Neural progenitor cell (in vitro differentiated cells): ENCODE results near the gene PARP4. TPM values are rescaled to one million over a fixed set of nuclear protein-coding genes. Genes with fewer than 3 reads are reported as not detected.

ENCODE experiments used
- DNase-seq: peaks from one replicate; pipeline ENCODE4 v3.0.0-alpha.2; 2016; ENCODE audit warnings: low spot score
- H2AFZ ChIP-seq: fragments of 200-600 bp; sonication (generic); replicated peaks from 2 replicates; pipeline ENCODE4 v1.6.1; 2016; ENCODE audit warnings: antibody characterized with exemption
- H3F3A ChIP-seq: fragments of 200-600 bp; sonication (generic); 2 replicates; pipeline ENCODE4 v1.6.1; 2016; ENCODE audit warnings: antibody characterized with exemption, low read depth
- H3K27ac ChIP-seq: fragments of 200-600 bp; sonication (generic); 2 replicates; pipeline ENCODE4 v1.5.1; 2016; ENCODE audit warnings: mild to moderate bottlenecking
- H3K27me3 ChIP-seq: fragments of 200-600 bp; sonication (generic); 2 replicates; pipeline ENCODE4 v1.6.1; 2016; ENCODE audit warnings: mild to moderate bottlenecking, moderate library complexity
- H3K36me3 ChIP-seq: fragments of 200-600 bp; sonication (generic); 2 replicates; pipeline ENCODE4 v1.5.1; 2016
- H3K4me1 ChIP-seq: fragments of 200-600 bp; sonication (generic); 2 replicates; pipeline ENCODE4 v1.6.1; 2016; ENCODE audit warnings: mixed run types
- H3K4me2 ChIP-seq: fragments of 200-600 bp; sonication (generic); 2 replicates; pipeline ENCODE4 v1.6.1; 2016
- H3K4me3 ChIP-seq: fragments of 200-600 bp; sonication (generic); 2 replicates; pipeline ENCODE4 v1.5.1; 2016
- H3K79me2 ChIP-seq: fragments of 200-600 bp; sonication (generic); 2 replicates; pipeline ENCODE4 v1.6.1; 2016; ENCODE audit warnings: low read depth
- H3K9ac ChIP-seq: fragments of 200-600 bp; sonication (generic); 2 replicates; pipeline ENCODE4 v1.6.1; 2016
- H3K9me3 ChIP-seq: fragments of 200-600 bp; sonication (generic); 2 replicates; pipeline ENCODE4 v1.5.1; 2016; ENCODE audit warnings: low read depth
- H4K20me1 ChIP-seq: fragments of 200-600 bp; sonication (generic); 2 replicates; pipeline ENCODE4 v1.6.1; 2016; ENCODE audit warnings: low read depth
- H3K27ac Mint-ChIP-seq: 3 replicates; pipeline ENCODE4 v1.8.0; 2021; ENCODE audit warnings: mixed read lengths
- H3K27me3 Mint-ChIP-seq: 2 replicates; pipeline ENCODE4 v1.8.0; 2022; ENCODE audit warnings: low read depth, mild to moderate bottlenecking, inconsistent platforms, moderate library complexity, mixed read lengths; ENCODE audit not compliant: insufficient read depth
- H3K36me3 Mint-ChIP-seq: 3 replicates; pipeline ENCODE4 v1.8.0; 2021; ENCODE audit warnings: mixed read lengths
- H3K4me1 Mint-ChIP-seq: 3 replicates; pipeline ENCODE4 v1.8.0; 2021; ENCODE audit warnings: mixed read lengths
- H3K4me3 Mint-ChIP-seq: 3 replicates; pipeline ENCODE4 v1.8.0; 2021; ENCODE audit warnings: mild to moderate bottlenecking, moderate library complexity, mixed read lengths
- H3K9me3 Mint-ChIP-seq: 3 replicates; pipeline ENCODE4 v1.8.0; 2020; ENCODE audit warnings: mixed read lengths
- EZH2 ChIP-seq: fragments of 200-600 bp; sonication (generic); IDR thresholded peaks from 2 replicates; pipeline ENCODE4 v1.6.1; 2017; ENCODE audit warnings: antibody characterized with exemption, mild to moderate bottlenecking, moderate library complexity
- EZH2phosphoT487 ChIP-seq: fragments of 200-600 bp; sonication (generic); IDR thresholded peaks from 2 replicates; pipeline ENCODE4 v1.6.1; 2017; ENCODE audit warnings: antibody characterized with exemption
- total RNA-seq: library from RNA; depleted of rRNA; stranded (reverse); fragments of >200 nt; gene quantifications from 2 replicates; pipeline ENCODE4 v1.2.3, GENCODE V29; 2015; ENCODE audit warnings: low replicate concordance
- TF ChIP-seq, protein P1 (sequence below): fragments of 200-600 bp; sonication (generic); IDR thresholded peaks from 2 replicates; pipeline ENCODE4 v1.5.1; 2017; ENCODE audit warnings: antibody characterized with exemption, mild to moderate bottlenecking

The PARP4 gene
- total RNA-seq, 1 donor from 2014 or later = 44.6 TPM

DNA sequence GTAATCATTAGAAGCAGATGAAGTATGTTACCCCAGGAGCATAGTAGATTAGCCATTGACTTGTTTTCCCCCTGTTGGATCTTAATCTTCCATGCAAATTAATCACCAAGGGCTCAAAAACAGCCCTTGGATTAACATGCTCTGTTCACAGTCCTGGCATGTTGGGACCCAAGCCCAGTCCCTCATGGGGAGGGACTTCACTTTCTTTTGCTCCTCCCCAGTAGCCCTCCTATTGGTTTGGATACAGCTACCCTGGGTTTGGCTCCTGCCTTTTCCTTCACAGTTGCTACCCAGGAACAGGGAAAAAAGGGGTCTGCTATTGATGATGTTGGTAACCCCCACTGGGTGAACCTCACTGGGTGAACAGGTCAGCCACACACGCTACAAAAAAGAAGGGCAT lies 16.9 kb upstream of the PARP4 start:
- H3K27me3 Mint-ChIP-seq = no peaks in the 10 kb centered on the region
- H3K4me1 Mint-ChIP-seq = peaks cover 4% of the 10 kb centered on the region
- H3K36me3 Mint-ChIP-seq = no peaks in the 10 kb centered on the region
- Histone ChIP-seq H4K20me1 (no peaks in the 10 kb centered on the region), H3K27ac (no peak overlapping the region), H3K9ac (no peak overlapping the region), H3K27me3 (no peaks in the 10 kb centered on the region), H3K4me1 (peaks cover 5% of the 10 kb centered on the region), H3F3A (no peaks in the 10 kb centered on the region), H3K36me3 (no peaks in the 10 kb centered on the region), H3K9me3 (no peaks in the 10 kb centered on the region), H3K4me2 (no peak overlapping the region), H3K4me3 (no peak overlapping the region), H3K79me2 (no peaks in the 10 kb centered on the region), H2AFZ (no peak overlapping the region)
- no peak overlapping the region for H3K27ac Mint-ChIP-seq
- H3K4me3 Mint-ChIP-seq = no peak overlapping the region
- TF ChIP-seq, protein P1, sequence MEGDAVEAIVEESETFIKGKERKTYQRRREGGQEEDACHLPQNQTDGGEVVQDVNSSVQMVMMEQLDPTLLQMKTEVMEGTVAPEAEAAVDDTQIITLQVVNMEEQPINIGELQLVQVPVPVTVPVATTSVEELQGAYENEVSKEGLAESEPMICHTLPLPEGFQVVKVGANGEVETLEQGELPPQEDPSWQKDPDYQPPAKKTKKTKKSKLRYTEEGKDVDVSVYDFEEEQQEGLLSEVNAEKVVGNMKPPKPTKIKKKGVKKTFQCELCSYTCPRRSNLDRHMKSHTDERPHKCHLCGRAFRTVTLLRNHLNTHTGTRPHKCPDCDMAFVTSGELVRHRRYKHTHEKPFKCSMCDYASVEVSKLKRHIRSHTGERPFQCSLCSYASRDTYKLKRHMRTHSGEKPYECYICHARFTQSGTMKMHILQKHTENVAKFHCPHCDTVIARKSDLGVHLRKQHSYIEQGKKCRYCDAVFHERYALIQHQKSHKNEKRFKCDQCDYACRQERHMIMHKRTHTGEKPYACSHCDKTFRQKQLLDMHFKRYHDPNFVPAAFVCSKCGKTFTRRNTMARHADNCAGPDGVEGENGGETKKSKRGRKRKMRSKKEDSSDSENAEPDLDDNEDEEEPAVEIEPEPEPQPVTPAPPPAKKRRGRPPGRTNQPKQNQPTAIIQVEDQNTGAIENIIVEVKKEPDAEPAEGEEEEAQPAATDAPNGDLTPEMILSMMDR = no peak
- TF ChIP-seq EZH2 = no peak
- TF ChIP-seq EZH2phosphoT487 = no peak
- H3K9me3 Mint-ChIP-seq = no peaks in the 10 kb centered on the region
- DNase-seq = no peak

DNA sequence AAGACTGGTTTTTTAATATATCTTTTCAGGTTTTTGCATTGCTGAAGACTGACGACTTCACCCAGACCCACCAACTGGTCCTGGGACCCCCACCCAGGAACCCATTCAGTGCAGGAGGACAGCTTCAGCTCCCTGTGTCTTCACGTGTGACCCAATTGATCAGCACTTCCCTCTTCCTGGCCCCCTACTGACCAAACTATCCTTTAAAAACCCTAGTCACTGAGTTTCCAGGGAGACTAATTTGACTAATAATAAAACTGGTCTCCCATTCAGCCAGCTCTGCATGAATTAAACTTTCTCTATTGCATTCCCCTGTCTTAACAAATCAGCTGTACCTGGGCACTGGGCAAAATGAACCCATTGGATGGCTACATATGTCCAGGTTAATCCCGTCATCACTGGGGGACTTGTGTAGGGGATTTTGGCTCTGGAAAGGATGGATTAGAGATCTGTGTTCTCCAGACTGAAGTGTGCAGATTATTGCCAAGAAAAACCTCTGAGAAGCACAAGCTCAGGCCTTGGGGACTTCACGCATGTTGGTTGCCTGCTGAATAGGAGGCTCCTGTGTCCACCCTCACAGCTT lies 16.3 kb upstream of the PARP4 start:
- H2AFZ ChIP-seq = peak overlapping the region; percentile 22
- H3K27ac ChIP-seq = no peak overlapping the region
- H3K36me3 ChIP-seq = no peaks in the 10 kb centered on the region
- H3K79me2 ChIP-seq = no peaks in the 10 kb centered on the region
- no peaks in the 10 kb centered on the region for H3K27me3 ChIP-seq
- no peak for TF ChIP-seq EZH2
- TF ChIP-seq EZH2phosphoT487 = no peak
- TF ChIP-seq, protein P1 = no peak
- H3K4me1 Mint-ChIP-seq = peaks cover 4% of the 10 kb centered on the region
- H3K4me2 ChIP-seq = no peak overlapping the region
- no peaks in the 10 kb centered on the region for H3F3A ChIP-seq
- no peaks in the 10 kb centered on the region for H3K9me3 Mint-ChIP-seq
- peaks cover 5% of the 10 kb centered on the region for H3K4me1 ChIP-seq
- no peaks in the 10 kb centered on the region for H3K27me3 Mint-ChIP-seq
- no peak overlapping the region for H3K4me3 Mint-ChIP-seq
- H3K27ac Mint-ChIP-seq = no peak overlapping the region
- no peaks in the 10 kb centered on the region for H3K9me3 ChIP-seq
- H3K36me3 Mint-ChIP-seq = no peaks in the 10 kb centered on the region
- H4K20me1 ChIP-seq = no peaks in the 10 kb centered on the region
- no peak for DNase-seq
- no peak overlapping the region for H3K9ac ChIP-seq
- H3K4me3 ChIP-seq = no peak overlapping the region

GRCh38 chr13:24527266-24527775 lies 14.7 kb upstream of the PARP4 start:
- no peaks in the 10 kb centered on the region for H3K27me3 Mint-ChIP-seq
- no peaks in the 10 kb centered on the region for H3K27me3 ChIP-seq
- no peak overlapping the region for H3K27ac ChIP-seq
- H3K27ac Mint-ChIP-seq = no peak overlapping the region
- H3K36me3 ChIP-seq = no peaks in the 10 kb centered on the region
- H3K4me3 ChIP-seq = no peak overlapping the region
- no peaks in the 10 kb centered on the region for H3K79me2 ChIP-seq
- H3K4me1 Mint-ChIP-seq = peaks cover 4% of the 10 kb centered on the region
- H2AFZ ChIP-seq = no peak overlapping the region
- H3F3A ChIP-seq = no peaks in the 10 kb centered on the region
- no peak overlapping the region for H3K9ac ChIP-seq
- H3K9me3 Mint-ChIP-seq = no peaks in the 10 kb centered on the region
- peaks cover 5% of the 10 kb centered on the region for H3K4me1 ChIP-seq
- H3K36me3 Mint-ChIP-seq = no peaks in the 10 kb centered on the region
- no peak for TF ChIP-seq EZH2
- TF ChIP-seq, protein P1 = no peak
- TF ChIP-seq EZH2phosphoT487 = no peak
- no peak overlapping the region for H3K4me3 Mint-ChIP-seq
- no peak overlapping the region for H3K4me2 ChIP-seq
- no peak for DNase-seq
- H3K9me3 ChIP-seq = no peaks in the 10 kb centered on the region
- no peaks in the 10 kb centered on the region for H4K20me1 ChIP-seq
